Right atrium auricular region (tissue), 2 donors: ENCODE data around the gene NT5DC2. TPM values are rescaled to one million over a fixed set of nuclear protein-coding genes. Genes with fewer than 3 reads are reported as not detected.

Experiments used
- DNase-seq: peaks from one replicate; pipeline ENCODE4 v3.0.0-alpha.2; 2019; ENCODE audit warnings: low spot score
- H3K27ac ChIP-seq, 2 donors: fragments of 200-600 bp; sonication (generic); 1 replicate in 1 of 2; 2 replicates in 1 of 2; pipeline ENCODE4 v1.5.1; 2016 to 2019
- H3K27me3 ChIP-seq, 2 donors: fragments of 200-600 bp; sonication (generic); one replicate each; pipeline versions ENCODE4 v1.5.1 to v1.6.0; 2017 to 2019
- H3K36me3 ChIP-seq: fragments of 200-600 bp; sonication (generic); one replicate; pipeline ENCODE4 v1.5.1; 2016
- H3K4me1 ChIP-seq, 2 donors: fragments of 200-600 bp; sonication (generic); one replicate each; pipeline versions ENCODE4 v1.5.1 to v1.6.0; 2017 to 2019
- H3K4me3 ChIP-seq, 2 donors: fragments of 200-600 bp; sonication (generic); 1 replicate in 1 of 2; 2 replicates in 1 of 2; pipeline ENCODE4 v1.5.1; 2017 to 2019; ENCODE audit warnings: mild to moderate bottlenecking in 1 of 2, moderate library complexity in 1 of 2
- H3K9me3 ChIP-seq, 2 donors: fragments of 200-600 bp; sonication (generic); one replicate each; pipeline ENCODE4 v1.5.1; 2019
- total RNA-seq, 2 donors: library from RNA; depleted of rRNA; stranded (reverse); fragments of >200 nt; gene quantifications; one replicate each; pipeline ENCODE4 v1.1.0, GENCODE V29; 2016
- TF ChIP-seq, protein P1 (sequence below), 2 donors: fragments of 200-600 bp; sonication (generic); IDR thresholded peaks; one replicate each; pipeline ENCODE4 v1.5.1; 2019; ENCODE audit warnings: antibody characterized with exemption in 2 of 2

Gene NT5DC2
- total RNA-seq, 2 donors from 2014 or later, result 94.0 to 146 TPM

DNA sequence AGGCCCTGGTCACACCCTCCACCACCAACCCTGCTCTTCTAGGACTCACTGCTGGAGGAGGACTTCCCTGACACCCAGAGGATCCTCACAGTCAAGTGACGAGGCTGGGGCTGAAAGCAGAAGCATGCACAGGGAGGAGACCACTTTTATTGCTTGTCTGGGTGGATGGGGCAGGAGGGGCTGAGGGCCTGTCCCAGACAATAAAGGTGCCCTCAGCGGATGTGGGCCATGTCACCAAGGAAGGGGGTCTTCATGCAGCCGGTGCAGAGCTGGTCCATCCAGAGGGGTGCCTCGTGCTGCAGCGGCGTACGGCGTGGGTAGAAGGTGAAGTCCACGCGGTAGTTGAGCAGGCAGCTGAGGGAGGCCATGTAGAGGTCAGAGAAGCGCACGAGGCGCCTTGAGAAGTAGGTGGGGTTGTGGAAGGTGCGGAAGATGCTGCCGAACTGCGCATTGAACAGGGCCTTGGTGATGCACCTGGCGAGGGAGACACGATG is 9.4 kb downstream of the NT5DC2 start:
- H3K27ac ChIP-seq, result peak overlapping the region; percentile 74 to 83
- TF ChIP-seq, protein P1, sequence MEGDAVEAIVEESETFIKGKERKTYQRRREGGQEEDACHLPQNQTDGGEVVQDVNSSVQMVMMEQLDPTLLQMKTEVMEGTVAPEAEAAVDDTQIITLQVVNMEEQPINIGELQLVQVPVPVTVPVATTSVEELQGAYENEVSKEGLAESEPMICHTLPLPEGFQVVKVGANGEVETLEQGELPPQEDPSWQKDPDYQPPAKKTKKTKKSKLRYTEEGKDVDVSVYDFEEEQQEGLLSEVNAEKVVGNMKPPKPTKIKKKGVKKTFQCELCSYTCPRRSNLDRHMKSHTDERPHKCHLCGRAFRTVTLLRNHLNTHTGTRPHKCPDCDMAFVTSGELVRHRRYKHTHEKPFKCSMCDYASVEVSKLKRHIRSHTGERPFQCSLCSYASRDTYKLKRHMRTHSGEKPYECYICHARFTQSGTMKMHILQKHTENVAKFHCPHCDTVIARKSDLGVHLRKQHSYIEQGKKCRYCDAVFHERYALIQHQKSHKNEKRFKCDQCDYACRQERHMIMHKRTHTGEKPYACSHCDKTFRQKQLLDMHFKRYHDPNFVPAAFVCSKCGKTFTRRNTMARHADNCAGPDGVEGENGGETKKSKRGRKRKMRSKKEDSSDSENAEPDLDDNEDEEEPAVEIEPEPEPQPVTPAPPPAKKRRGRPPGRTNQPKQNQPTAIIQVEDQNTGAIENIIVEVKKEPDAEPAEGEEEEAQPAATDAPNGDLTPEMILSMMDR (IDR thresholded peaks at IDR 0.05), result no peak
- H3K9me3 ChIP-seq, result no peaks in the 10 kb centered on the region
- DNase-seq, result no peak
- H3K4me1 ChIP-seq, result peaks cover 0 to 48% of the 10 kb centered on the region in 2 donors
- H3K27me3 ChIP-seq, result no peaks in the 10 kb centered on the region
- H3K36me3 ChIP-seq, result peaks cover 45% of the 10 kb centered on the region
- no peak overlapping the region for H3K4me3 ChIP-seq

DNA sequence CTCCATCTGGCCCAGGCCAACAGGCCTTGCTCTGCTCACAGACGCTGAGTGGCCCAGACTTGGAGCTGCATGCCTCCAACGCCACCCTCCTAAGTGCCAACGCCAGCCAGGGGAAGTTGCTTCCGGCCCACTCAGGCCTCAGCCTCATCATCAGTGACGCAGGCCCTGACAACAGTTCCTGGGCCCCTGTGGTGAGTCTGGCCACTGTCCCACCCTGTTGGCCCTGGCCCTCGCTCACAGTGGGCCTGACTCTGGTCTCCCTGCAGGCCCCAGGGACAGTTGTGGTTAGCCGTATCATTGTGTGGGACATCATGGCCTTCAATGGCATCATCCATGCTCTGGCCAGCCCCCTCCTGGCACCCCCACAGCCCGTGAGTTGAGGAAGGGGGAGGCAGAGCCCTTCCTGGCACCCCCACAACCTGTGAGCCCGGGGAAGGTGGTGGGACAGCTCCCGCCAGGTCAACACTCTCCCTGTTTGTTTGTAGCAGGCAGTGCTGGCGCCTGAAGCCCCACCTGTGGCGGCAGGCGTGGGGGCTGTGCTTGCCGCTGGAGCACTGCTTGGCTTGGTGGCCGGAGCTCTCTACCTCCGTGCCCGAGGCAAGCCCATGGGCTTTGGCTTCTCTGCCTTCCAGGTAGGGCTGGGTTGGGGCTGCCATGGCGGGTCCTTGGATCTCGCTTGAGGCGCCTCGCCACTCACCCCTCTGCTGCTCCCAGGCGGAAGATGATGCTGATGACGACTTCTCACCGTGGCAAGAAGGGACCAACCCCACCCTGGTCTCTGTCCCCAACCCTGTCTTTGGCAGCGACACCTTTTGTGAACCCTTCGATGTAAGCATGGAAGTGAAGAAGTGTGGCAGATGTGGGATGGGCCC is 10.0 kb downstream of the NT5DC2 start:
- Histone ChIP-seq H3K27ac (peak overlapping the region; percentile 74 to 83), H3K4me1 (peaks cover 0 to 44% of the 10 kb centered on the region in 2 donors), H3K4me3 (no peak overlapping the region), H3K27me3 (no peaks in the 10 kb centered on the region), H3K36me3 (peaks cover 43% of the 10 kb centered on the region), H3K9me3 (no peaks in the 10 kb centered on the region)
- TF ChIP-seq, protein P1 (IDR thresholded peaks at IDR 0.05), result no peak
- DNase-seq, result no peak

DNA sequence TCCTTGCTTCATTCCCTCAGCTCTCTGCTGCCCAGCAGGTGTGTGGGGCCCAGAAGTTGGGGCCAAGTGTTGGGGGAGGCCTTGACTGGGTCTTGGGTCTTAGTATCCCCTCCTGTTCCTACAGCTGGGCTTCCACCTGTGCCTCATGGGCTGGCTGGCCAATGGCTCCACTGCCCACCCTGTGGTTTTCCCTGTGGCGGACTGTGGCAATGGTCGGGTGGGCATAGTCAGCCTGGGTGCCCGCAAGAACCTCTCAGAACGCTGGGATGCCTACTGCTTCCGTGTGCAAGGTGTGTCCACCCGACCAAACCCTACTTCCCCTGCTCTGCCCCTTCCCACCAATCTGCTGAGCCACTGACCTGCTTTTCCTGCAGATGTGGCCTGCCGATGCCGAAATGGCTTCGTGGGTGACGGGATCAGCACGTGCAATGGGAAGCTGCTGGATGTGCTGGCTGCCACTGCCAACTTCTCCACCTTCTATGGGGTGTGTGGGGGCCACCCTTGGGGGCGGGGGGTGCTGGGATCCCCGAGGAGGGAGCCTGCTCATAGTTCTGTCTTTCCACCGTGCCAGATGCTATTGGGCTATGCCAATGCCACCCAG is 10.9 kb downstream of the NT5DC2 start:
- DNase-seq, result no peak
- no peak overlapping the region for H3K4me3 ChIP-seq
- no peaks in the 10 kb centered on the region for H3K27me3 ChIP-seq
- TF ChIP-seq, protein P1 (IDR thresholded peaks at IDR 0.05), result no peak
- H3K27ac ChIP-seq, result no peak overlapping the region
- H3K36me3 ChIP-seq, result peaks cover 34% of the 10 kb centered on the region
- H3K4me1 ChIP-seq, result peaks cover 0 to 41% of the 10 kb centered on the region in 2 donors
- H3K9me3 ChIP-seq, result no peaks in the 10 kb centered on the region

DNA sequence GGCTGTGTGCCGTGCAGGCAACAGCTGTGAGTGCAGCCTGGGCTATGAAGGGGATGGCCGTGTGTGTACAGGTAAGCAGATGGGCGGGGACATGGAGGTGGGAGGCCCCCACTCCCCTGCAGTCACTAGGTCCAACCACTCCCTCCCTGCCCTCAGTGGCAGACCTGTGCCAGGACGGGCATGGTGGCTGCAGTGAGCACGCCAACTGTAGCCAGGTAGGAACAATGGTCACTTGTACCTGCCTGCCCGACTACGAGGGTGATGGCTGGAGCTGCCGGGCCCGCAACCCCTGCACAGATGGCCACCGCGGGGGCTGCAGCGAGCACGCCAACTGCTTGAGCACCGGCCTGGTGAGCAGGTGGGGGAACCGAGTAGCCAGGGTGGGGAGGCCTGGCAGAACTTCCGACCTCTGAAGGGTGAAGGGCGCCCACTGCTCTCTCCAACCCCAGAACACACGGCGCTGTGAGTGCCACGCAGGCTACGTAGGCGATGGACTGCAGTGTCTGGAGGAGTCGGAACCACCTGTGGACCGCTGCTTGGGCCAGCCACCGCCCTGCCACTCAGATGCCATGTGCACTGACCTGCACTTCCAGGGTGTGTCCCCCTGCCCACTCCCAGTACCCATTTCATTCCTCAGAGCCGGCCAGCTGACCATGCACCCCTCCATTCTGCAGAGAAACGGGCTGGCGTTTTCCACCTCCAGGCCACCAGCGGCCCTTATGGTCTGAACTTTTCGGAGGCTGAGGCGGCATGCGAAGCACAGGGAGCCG is 11.6 kb downstream of the NT5DC2 start:
- Histone ChIP-seq H3K4me1 (peaks cover 0 to 38% of the 10 kb centered on the region in 2 donors), H3K27me3 (no peaks in the 10 kb centered on the region), H3K27ac (no peak overlapping the region), H3K9me3 (no peaks in the 10 kb centered on the region), H3K4me3 (no peak overlapping the region), H3K36me3 (peaks cover 28% of the 10 kb centered on the region)
- no peak for DNase-seq
- TF ChIP-seq, protein P1 (IDR thresholded peaks at IDR 0.05), result no peak

DNA sequence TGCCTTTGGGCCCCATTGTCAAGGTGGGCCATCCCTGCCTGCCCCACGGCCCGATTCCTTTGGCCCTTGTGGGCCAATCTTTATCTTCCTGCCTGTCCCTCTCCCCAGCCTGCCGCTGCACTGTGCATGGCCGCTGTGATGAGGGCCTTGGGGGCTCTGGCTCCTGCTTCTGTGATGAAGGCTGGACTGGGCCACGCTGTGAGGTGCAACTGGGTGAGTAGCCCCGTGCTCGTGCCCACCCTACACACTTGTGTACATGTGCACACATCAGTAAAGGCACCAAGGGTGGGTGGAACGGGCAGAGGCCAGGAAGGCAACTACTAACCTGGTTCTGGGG is 12.2 kb downstream of the NT5DC2 start:
- Histone ChIP-seq H3K4me1 (peaks cover 0 to 32% of the 10 kb centered on the region in 2 donors), H3K27me3 (no peaks in the 10 kb centered on the region), H3K36me3 (peaks cover 22% of the 10 kb centered on the region), H3K9me3 (no peaks in the 10 kb centered on the region), H3K27ac (no peak overlapping the region), H3K4me3 (no peak overlapping the region)
- DNase-seq, result no peak
- TF ChIP-seq, protein P1 (IDR thresholded peaks at IDR 0.05), result no peak
